PFSK-1 (cell line): ENCODE measurements around the gene LPCAT1.

Experiments used
- POLR2AphosphoS5 ChIP-seq: IDR thresholded peaks from 2 replicates; pipeline ENCODE4 v1.6.1; 2012; ENCODE audit warnings: low read depth, mild to moderate bottlenecking, control low read depth, low read length, moderate library complexity
- REST ChIP-seq, 2 experiments: IDR thresholded peaks; 2 replicates each; pipeline versions ENCODE4 v1.6.1 to v1.8.0; 2011 to 2012; ENCODE audit warnings: low read depth in 2 of 2, low read length in 2 of 2, control low read depth in 1 of 2, inconsistent platforms in 1 of 2, mild to moderate bottlenecking in 1 of 2, moderate library complexity in 1 of 2; ENCODE audit not compliant: insufficient read depth in 1 of 2
- SIN3A ChIP-seq: IDR thresholded peaks from 2 replicates; pipeline ENCODE4 v1.6.1; 2012; ENCODE audit warnings: mild to moderate bottlenecking, low read length, moderate library complexity, borderline replicate concordance; ENCODE audit not compliant: insufficient read depth
- TAF1 ChIP-seq: IDR thresholded peaks from 2 replicates; pipeline ENCODE4 v1.6.1; 2012; ENCODE audit warnings: low read length, control low read depth, borderline replicate concordance; ENCODE audit not compliant: insufficient read depth

- TF ChIP-seq POLR2AphosphoS5 (no peak), SIN3A (no peak), REST (IDR thresholded peaks at IDR 0.05; ENCODE audit: insufficient read depth in 1 of 2, low read depth in 2 of 2, low read length in 2 of 2) (no peak), TAF1 (no peak)
Measured at GRCh38 chr5:1516615-1517601, 6.9 kb downstream of the LPCAT1 start.
